ENCODE measurements around the gene ZNF593.

Gene ZNF593

DNA sequence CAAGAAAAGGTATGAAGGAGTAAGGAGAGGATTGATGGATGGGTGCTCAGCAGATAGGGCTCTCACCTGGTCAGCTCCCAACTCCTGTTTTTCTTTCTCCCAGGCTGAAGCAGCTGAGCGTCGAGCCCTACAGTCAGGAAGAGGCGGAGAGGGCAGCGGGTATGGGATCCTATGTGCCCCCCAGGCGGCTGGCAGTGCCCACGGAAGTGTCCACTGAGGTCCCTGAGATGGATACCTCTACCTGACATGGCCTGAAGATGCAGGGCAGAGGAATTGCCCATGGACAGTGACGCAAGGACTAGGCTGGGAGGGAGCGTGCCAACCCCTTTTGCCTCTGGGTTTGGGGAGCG, 739 bp downstream of the ZNF593 start:
- H3K36me3 ChIP-seq (ENCODE audit: control insufficient read depth, insufficient read depth, low read length), result no peaks in the 10 kb centered on the region
- no peak for DNase-seq (ENCODE audit: extremely low read depth, insufficient read length)
- no peaks in the 10 kb centered on the region; the same call in 1 of the 2 replicates for H3K27me3 ChIP-seq (replicated peaks; ENCODE audit: control insufficient read depth, insufficient read depth, low read length)
- TF ChIP-seq, protein P1, sequence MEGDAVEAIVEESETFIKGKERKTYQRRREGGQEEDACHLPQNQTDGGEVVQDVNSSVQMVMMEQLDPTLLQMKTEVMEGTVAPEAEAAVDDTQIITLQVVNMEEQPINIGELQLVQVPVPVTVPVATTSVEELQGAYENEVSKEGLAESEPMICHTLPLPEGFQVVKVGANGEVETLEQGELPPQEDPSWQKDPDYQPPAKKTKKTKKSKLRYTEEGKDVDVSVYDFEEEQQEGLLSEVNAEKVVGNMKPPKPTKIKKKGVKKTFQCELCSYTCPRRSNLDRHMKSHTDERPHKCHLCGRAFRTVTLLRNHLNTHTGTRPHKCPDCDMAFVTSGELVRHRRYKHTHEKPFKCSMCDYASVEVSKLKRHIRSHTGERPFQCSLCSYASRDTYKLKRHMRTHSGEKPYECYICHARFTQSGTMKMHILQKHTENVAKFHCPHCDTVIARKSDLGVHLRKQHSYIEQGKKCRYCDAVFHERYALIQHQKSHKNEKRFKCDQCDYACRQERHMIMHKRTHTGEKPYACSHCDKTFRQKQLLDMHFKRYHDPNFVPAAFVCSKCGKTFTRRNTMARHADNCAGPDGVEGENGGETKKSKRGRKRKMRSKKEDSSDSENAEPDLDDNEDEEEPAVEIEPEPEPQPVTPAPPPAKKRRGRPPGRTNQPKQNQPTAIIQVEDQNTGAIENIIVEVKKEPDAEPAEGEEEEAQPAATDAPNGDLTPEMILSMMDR (IDR thresholded peaks at IDR 0.05; ENCODE audit: insufficient read depth, low read length, poor library complexity, severe bottlenecking), result no peak
- peak overlapping the region; percentile 88 for H3K4me3 ChIP-seq (replicated peaks; ENCODE audit: low read depth, low read length)

DNA sequence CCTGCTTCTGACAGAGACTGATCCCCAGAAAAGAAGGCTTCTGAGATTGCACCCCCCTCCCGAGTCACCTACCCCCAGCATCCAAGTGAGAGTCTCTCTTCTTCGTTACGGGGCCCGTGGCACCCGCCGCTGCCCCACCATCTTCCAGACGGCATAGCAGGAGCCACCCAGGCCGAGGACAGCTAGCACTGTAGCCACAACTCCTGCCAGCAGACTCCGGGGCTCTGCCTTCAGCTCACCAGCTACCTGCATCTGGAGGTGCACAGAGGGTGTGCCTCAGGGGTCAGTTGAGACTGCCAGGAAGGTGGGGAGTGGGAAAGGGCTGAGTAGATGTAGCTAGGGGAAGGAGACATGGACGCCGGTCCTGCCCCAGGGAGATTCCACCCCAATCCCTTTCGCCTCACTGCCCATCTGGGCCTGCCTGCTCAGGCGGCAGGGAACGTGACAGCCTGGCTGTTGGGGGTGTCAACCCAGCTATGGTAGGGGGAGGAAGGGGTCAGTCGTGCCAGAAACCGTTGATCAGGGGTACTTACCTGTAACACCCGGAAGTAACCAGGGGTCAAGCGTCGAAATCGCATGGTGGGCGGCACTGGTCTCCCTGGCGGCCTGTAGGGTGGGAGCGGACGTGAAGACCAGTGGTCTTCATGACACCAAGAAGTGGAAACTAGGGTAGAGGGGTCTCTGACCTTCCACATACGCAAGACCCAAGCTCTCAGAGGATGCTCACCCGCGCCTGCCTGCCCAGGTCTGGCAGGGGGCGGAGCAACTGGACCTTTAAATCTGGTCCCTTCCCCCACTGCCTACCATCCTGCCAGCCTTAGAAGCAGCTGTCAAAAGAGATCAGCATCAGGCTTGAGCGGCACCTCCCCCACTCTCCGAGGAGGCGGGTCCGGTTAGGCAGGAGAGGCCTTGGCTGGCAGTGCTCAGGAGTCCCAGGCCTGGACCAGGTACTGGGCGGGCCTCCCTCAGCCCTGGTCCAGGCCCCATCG, 1.7 kb downstream of the ZNF593 start, which contains the start of gene ZNF593OS:
TSS of gene ZNF593OS (minus strand) at position 749 of the 989 bp plus-strand sequence. CDS start at position 578, 171 bp downstream.
- Histone ChIP-seq H3K27me3 (replicated peaks; ENCODE audit: control insufficient read depth, insufficient read depth, low read length) (no peaks in the 10 kb centered on the region; the same call in 1 of the 2 replicates), H3K4me3 (replicated peaks; ENCODE audit: low read depth, low read length) (peak within 1 kb of the TSS; percentile 88), H3K36me3 (ENCODE audit: control insufficient read depth, insufficient read depth, low read length) (no peaks in the 10 kb centered on the region)
- TF ChIP-seq, protein P1 (IDR thresholded peaks at IDR 0.05; ENCODE audit: insufficient read depth, low read length, poor library complexity, severe bottlenecking), result no peak
- no peak for DNase-seq (ENCODE audit: extremely low read depth, insufficient read length)

- no peak for DNase-seq (ENCODE audit: extremely low read depth, insufficient read length)
- Histone ChIP-seq H3K36me3 (ENCODE audit: control insufficient read depth, insufficient read depth, low read length) (no peaks in the 10 kb centered on the region), H3K4me3 (replicated peaks; ENCODE audit: low read depth, low read length) (no peak overlapping the region), H3K27me3 (replicated peaks; ENCODE audit: control insufficient read depth, insufficient read depth, low read length) (no peaks in the 10 kb centered on the region)
- TF ChIP-seq, protein P1 (IDR thresholded peaks at IDR 0.05; ENCODE audit: insufficient read depth, low read length, poor library complexity, severe bottlenecking), result no peak
Observed at GRCh38 chr1:26175346-26175745, 5.6 kb downstream of the ZNF593 start.

- no peaks in the 10 kb centered on the region for H3K36me3 ChIP-seq (ENCODE audit: control insufficient read depth, insufficient read depth, low read length)
- TF ChIP-seq, protein P1 (IDR thresholded peaks at IDR 0.05; ENCODE audit: insufficient read depth, low read length, poor library complexity, severe bottlenecking), result no peak
- DNase-seq (ENCODE audit: extremely low read depth, insufficient read length), result no peak
- H3K27me3 ChIP-seq (replicated peaks; ENCODE audit: control insufficient read depth, insufficient read depth, low read length), result no peaks in the 10 kb centered on the region
- H3K4me3 ChIP-seq (replicated peaks; ENCODE audit: low read depth, low read length), result no peak within 1 kb of the TSS
Observed at GRCh38 chr1:26177182-26177684, 7.5 kb downstream of the ZNF593 start, which contains the start of gene CNKSR1. CNKSR1 (plus strand) TSS chr1:26177491; CDS start chr1:26177548, 57 bp downstream.

DNA sequence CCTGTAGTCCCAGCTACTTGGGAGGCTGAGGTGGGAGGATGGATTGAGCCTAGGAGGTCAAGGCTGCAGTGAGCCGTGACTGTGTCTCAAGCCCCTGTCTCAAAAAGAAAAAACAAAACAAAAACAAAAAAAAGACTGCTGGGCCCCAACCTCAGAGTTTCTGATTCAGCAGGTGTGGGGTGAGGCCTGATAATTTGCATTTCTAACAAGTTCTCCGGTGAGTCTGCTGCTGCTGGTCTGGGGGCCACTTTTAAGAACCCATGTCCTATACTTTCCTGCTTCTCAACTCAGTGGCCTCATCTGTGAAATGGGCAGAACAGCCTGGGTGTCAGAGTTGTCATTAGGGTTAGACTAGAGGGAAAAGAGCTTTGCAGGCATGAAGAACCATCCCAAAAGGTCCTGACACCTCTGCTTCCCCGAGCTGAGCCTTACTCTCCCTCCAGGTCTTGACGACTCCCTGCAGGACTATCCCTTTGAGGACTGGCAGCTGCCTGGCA, 10.3 kb downstream of the ZNF593 start:
- no peak overlapping the region for H3K4me3 ChIP-seq (replicated peaks; ENCODE audit: low read depth, low read length)
- DNase-seq (ENCODE audit: extremely low read depth, insufficient read length), result no peak
- H3K36me3 ChIP-seq (ENCODE audit: control insufficient read depth, insufficient read depth, low read length), result no peaks in the 10 kb centered on the region
- TF ChIP-seq, protein P1 (IDR thresholded peaks at IDR 0.05; ENCODE audit: insufficient read depth, low read length, poor library complexity, severe bottlenecking), result no peak
- H3K27me3 ChIP-seq (replicated peaks; ENCODE audit: control insufficient read depth, insufficient read depth, low read length), result no peaks in the 10 kb centered on the region

Data from GM06990 (cell line).